HepG2 (cell line): ENCODE results near the gene C1orf159. TPM values are rescaled to one million over a fixed set of nuclear protein-coding genes. Genes with fewer than 3 reads are reported as not detected.

Source experiments
- HOXA7 ChIP-seq: sonication (generic); formaldehyde crosslinking; IDR thresholded peaks from 2 replicates; pipeline ENCODE4 v1.8.1; 2022; ENCODE audit warnings: mild to moderate bottlenecking, missing genetic modification reagents, moderate library complexity
- KDM4B ChIP-seq: sonication (generic); formaldehyde crosslinking; IDR thresholded peaks from 2 replicates; pipeline ENCODE4 v1.4.0; 2020; ENCODE audit warnings: missing genetic modification reagents
- KMT2B ChIP-seq: IDR thresholded peaks from 2 replicates; pipeline ENCODE4 v1.6.1; 2016; ENCODE audit warnings: missing genetic modification reagents, missing compliant biosample characterization
- MYC ChIP-seq: sonication (generic); formaldehyde crosslinking; IDR thresholded peaks from 2 replicates; pipeline ENCODE4 v1.9.0; 2021; ENCODE audit warnings: missing genetic modification reagents, borderline replicate concordance
- POLR2A ChIP-seq, 2 experiments: IDR thresholded peaks; 2 replicates each; pipeline ENCODE4 v1.6.1; 2011; ENCODE audit warnings: low read depth in 2 of 2, low read length in 2 of 2, mild to moderate bottlenecking in 1 of 2, moderate library complexity in 1 of 2; ENCODE audit not compliant: insufficient read depth in 1 of 2
- RBM22 ChIP-seq: fragments of 200-400 bp; formaldehyde crosslinking; optimal IDR thresholded peaks from 2 replicates; pipeline ENCODE3; 2017; ENCODE audit warnings: mild to moderate bottlenecking, low read length, moderate library complexity
- REL ChIP-seq: sonication (generic); formaldehyde crosslinking; conservative IDR thresholded peaks from 2 replicates; pipeline ENCODE4 v1.8.0; 2022; ENCODE audit warnings: mild to moderate bottlenecking, missing genetic modification reagents, moderate library complexity
- SAP130 ChIP-seq: IDR thresholded peaks from 2 replicates; pipeline ENCODE4 v1.6.1; 2016; ENCODE audit warnings: low read depth
- TERF1 ChIP-seq: sonication (generic); formaldehyde crosslinking; IDR thresholded peaks from 2 replicates; pipeline ENCODE4 v1.8.0; 2022; ENCODE audit warnings: mild to moderate bottlenecking, missing genetic modification reagents, moderate library complexity
- ZFP91 ChIP-seq: sonication (generic); formaldehyde crosslinking; IDR thresholded peaks from 2 replicates; pipeline ENCODE4 v1.9.0; 2022; ENCODE audit warnings: missing genetic modification reagents, mild to moderate bottlenecking, borderline replicate concordance
- ZNF280B ChIP-seq: sonication (generic); formaldehyde crosslinking; IDR thresholded peaks from 2 replicates; pipeline ENCODE4 v1.5.0; 2020; ENCODE audit warnings: missing genetic modification reagents, mild to moderate bottlenecking, borderline replicate concordance
- ZNF639 ChIP-seq: conservative IDR thresholded peaks from 2 replicates; pipeline ENCODE4 v1.6.1; 2018; ENCODE audit warnings: missing genetic modification reagents
- polyA plus RNA-seq, 8 experiments: library from polyadenylated mRNA; depleted of rRNA in 3 of 8; stranded (reverse) in 7 of 8; unstranded in 1 of 8; fragments of >200 nt; fragmentation: Illumina TruSeq in 4 of 8; extraction: Trizol in 4 of 8; gene quantifications; 2 replicates each; pipeline versions ENCODE4 v1.2.1 to v1.2.3, GENCODE V29; 2011 to 2016; ENCODE audit warnings: low read depth in 4 of 8, missing spikeins in 1 of 8, mixed read lengths in 1 of 8; ENCODE audit not compliant: insufficient read depth in 1 of 8
- total RNA-seq, 5 experiments: library from RNA; depleted of rRNA; stranded (reverse); fragments of >200 nt; fragmentation: Illumina TruSeq; extraction: Trizol; gene quantifications; 2 replicates each; pipeline ENCODE4 v1.2.3, GENCODE V29; 2016; ENCODE audit warnings: low read depth in 1 of 5
- TF ChIP-seq, protein P1 (sequence below): sonication (generic); formaldehyde crosslinking; IDR thresholded peaks from 2 replicates; pipeline ENCODE4 v1.5.0; 2020; ENCODE audit warnings: mild to moderate bottlenecking, missing genetic modification reagents, borderline replicate concordance
- TF ChIP-seq, protein P2 (sequence below): sonication (generic); formaldehyde crosslinking; conservative IDR thresholded peaks from 2 replicates; pipeline ENCODE4 v1.4.0; 2020; ENCODE audit warnings: missing genetic modification reagents
- TF ChIP-seq, protein P3 (sequence below): IDR thresholded peaks from 2 replicates; pipeline ENCODE4 v1.6.1; 2018; ENCODE audit warnings: missing genetic modification reagents

Gene C1orf159
- total and polyA plus RNA-seq, 2 of the 13 experiments (the other 11 are each of a cell fraction or from before 2014, with no cell fraction given) = 3.8 to 6.7 TPM

DNA sequence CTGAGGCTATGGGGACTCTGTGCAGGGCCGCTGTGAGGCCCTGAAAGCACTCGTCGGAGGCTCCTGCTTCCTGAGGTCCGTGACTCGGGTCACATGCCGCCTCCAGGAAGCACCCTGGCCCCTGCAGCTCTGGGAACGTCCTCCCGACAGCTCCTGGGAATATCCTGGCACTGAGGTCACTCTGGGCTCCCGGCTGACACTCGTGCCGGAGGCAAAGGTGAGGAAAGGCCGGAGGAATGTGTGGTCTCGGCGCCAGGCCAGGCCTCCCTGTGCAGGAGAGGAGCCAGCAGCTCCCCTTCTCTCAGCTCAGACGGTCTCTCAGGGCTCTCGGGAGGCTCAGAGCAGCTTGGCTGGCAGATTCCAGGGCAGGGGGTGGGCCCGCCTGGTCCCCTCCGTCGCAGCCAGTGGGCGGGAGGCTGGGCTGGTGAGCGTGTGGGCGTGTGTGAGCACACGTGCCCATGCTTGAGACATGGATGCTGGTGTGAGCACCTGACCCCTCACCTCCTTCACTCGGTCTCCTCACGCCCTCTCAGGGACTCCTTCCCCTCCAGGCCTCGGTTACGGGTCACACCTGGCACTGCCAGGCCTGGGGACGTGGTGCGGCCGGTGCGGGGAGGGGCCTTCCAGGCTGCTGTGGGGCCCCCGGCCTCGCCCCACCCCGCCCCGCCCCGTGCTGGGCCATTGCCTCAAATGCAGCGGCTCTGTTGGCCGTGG, 36.3 kb downstream of the C1orf159 start (continued):
- TF ChIP-seq KDM4B (CRISPR knock-in tag) (no peak), HOXA7 (CRISPR knock-in tag) (no peak), RBM22 (no peak), ZFP91 (CRISPR knock-in tag) (peak; percentile 64; the same call in 1 of the 2 replicates), POLR2A (IDR thresholded peaks at IDR 0.05; ENCODE audit: insufficient read depth in 1 of 2, low read depth in 2 of 2, low read length in 2 of 2) (peak in 1 of 2 experiments; percentile 31; a peak in 1 of 4 replicates), ZNF639 (0 out of 2 replicates have a peak, but pooled peaks have one; percentile 15), SAP130 (CRISPR knock-in tag) (peak; percentile 79), MYC (CRISPR knock-in tag) (no peak; the same call in 1 of the 2 replicates), REL (CRISPR knock-in tag) (0 out of 2 replicates have a peak, but pooled peaks have one; percentile 62), KMT2B (0 out of 2 replicates have a peak, but pooled peaks have one; percentile 26), TERF1 (CRISPR knock-in tag) (0 out of 2 replicates have a peak, but pooled peaks have one; percentile 23), ZNF280B (CRISPR knock-in tag) (peak; percentile 76)
- TF ChIP-seq, protein P1, sequence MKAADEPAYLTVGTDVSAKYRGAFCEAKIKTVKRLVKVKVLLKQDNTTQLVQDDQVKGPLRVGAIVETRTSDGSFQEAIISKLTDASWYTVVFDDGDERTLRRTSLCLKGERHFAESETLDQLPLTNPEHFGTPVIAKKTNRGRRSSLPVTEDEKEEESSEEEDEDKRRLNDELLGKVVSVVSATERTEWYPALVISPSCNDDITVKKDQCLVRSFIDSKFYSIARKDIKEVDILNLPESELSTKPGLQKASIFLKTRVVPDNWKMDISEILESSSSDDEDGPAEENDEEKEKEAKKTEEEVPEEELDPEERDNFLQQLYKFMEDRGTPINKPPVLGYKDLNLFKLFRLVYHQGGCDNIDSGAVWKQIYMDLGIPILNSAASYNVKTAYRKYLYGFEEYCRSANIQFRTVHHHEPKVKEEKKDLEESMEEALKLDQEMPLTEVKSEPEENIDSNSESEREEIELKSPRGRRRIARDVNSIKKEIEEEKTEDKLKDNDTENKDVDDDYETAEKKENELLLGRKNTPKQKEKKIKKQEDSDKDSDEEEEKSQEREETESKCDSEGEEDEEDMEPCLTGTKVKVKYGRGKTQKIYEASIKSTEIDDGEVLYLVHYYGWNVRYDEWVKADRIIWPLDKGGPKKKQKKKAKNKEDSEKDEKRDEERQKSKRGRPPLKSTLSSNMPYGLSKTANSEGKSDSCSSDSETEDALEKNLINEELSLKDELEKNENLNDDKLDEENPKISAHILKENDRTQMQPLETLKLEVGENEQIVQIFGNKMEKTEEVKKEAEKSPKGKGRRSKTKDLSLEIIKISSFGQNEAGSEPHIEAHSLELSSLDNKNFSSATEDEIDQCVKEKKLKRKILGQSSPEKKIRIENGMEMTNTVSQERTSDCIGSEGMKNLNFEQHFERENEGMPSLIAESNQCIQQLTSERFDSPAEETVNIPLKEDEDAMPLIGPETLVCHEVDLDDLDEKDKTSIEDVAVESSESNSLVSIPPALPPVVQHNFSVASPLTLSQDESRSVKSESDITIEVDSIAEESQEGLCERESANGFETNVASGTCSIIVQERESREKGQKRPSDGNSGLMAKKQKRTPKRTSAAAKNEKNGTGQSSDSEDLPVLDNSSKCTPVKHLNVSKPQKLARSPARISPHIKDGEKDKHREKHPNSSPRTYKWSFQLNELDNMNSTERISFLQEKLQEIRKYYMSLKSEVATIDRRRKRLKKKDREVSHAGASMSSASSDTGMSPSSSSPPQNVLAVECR (CRISPR knock-in tag) = peak; percentile 60; the same call in 1 of the 2 replicates
- TF ChIP-seq, protein P2, sequence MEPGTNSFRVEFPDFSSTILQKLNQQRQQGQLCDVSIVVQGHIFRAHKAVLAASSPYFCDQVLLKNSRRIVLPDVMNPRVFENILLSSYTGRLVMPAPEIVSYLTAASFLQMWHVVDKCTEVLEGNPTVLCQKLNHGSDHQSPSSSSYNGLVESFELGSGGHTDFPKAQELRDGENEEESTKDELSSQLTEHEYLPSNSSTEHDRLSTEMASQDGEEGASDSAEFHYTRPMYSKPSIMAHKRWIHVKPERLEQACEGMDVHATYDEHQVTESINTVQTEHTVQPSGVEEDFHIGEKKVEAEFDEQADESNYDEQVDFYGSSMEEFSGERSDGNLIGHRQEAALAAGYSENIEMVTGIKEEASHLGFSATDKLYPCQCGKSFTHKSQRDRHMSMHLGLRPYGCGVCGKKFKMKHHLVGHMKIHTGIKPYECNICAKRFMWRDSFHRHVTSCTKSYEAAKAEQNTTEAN (CRISPR knock-in tag) = no peak; the same call in 1 of the 2 replicates
- TF ChIP-seq, protein P3, sequence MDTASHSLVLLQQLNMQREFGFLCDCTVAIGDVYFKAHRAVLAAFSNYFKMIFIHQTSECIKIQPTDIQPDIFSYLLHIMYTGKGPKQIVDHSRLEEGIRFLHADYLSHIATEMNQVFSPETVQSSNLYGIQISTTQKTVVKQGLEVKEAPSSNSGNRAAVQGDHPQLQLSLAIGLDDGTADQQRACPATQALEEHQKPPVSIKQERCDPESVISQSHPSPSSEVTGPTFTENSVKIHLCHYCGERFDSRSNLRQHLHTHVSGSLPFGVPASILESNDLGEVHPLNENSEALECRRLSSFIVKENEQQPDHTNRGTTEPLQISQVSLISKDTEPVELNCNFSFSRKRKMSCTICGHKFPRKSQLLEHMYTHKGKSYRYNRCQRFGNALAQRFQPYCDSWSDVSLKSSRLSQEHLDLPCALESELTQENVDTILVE = no peak
